ENCODE measurements around the gene CDC42EP2. TPM values are rescaled to one million over a fixed set of nuclear protein-coding genes. Genes with fewer than 3 reads are reported as not detected.

Gene CDC42EP2
- total RNA-seq (2016; rRNA removed; fragmentation: Illumina TruSeq; extraction: Trizol) (2.5 and 7.1 TPM in 2 replicates), polyA plus RNA-seq (2011; rRNA removed) (2.3 and 4.2 TPM in 2 replicates), polyA minus RNA-seq (2011; rRNA and poly(A)+ RNA removed; ENCODE audit: low replicate concordance) (29.3 and 50.7 TPM in 2 replicates), Bru-seq, nascent RNA (percentile 62 among the genes with signal in this experiment), BruChase-seq, experiment 1, labeled RNA remaining after a 6-hour chase (percentile 71 among the genes with signal in this experiment), BruChase-seq, experiment 2, labeled RNA remaining after a 2-hour chase (percentile 59 among the genes with signal in this experiment)
- total RNA-seq (2016; cell fraction: cytosol; rRNA removed; fragmentation: Illumina TruSeq; extraction: Trizol; ENCODE audit: low read depth) = 5.9 and 6.4 TPM in 2 replicates
- 4.5 and 5.9 TPM in 2 replicates for total RNA-seq (2016; cell fraction: insoluble cytoplasmic fraction; rRNA removed; fragmentation: Illumina TruSeq; extraction: Trizol)
- 10.1 and 10.2 TPM in 2 replicates for total RNA-seq (2016; cell fraction: membrane; rRNA removed; fragmentation: Illumina TruSeq; extraction: Trizol)
- 4.2 and 5.2 TPM in 2 replicates for total RNA-seq (2016; cell fraction: nucleus; rRNA removed; fragmentation: Illumina TruSeq; extraction: Trizol)
- 1.4 and 1.9 TPM in 2 replicates for polyA plus RNA-seq (2011; cell fraction: cytosol; rRNA removed)
- polyA plus RNA-seq (2011; cell fraction: nucleus; rRNA removed) = 8.3 and 9.7 TPM in 2 replicates
- 3.4 and 7.2 TPM in 2 replicates for polyA plus RNA-seq (2012)
- 2.1 and 2.6 TPM in 2 replicates for polyA plus RNA-seq (2016; cell fraction: cytosol; fragmentation: Illumina TruSeq; extraction: Trizol; ENCODE audit: low read depth)
- polyA plus RNA-seq (2016; cell fraction: insoluble cytoplasmic fraction; fragmentation: Illumina TruSeq; extraction: Trizol; ENCODE audit: low read depth) = 3.3 and 4.5 TPM in 2 replicates
- 4.0 TPM in 2 replicates for polyA plus RNA-seq (2016; cell fraction: membrane; fragmentation: Illumina TruSeq; extraction: Trizol; ENCODE audit: low read depth)
- polyA plus RNA-seq (2016; cell fraction: nucleus; fragmentation: Illumina TruSeq; extraction: Trizol; ENCODE audit: insufficient read depth, low read depth) = 5.6 and 6.7 TPM in 2 replicates
- 3.2 and 5.1 TPM in 2 replicates for polyA minus RNA-seq (2011; cell fraction: cytosol; rRNA and poly(A)+ RNA removed)
- polyA minus RNA-seq (2011; cell fraction: nucleus; rRNA and poly(A)+ RNA removed) = 15.8 and 18.4 TPM in 2 replicates
- long read RNA-seq, experiment 1, transcript CDC42EP2-201 (2 exons, 2,023 nt) = major isoform, 26 of 27 reads
- long read RNA-seq, experiment 1, partial matches to known transcripts = 0 of 27 reads
- long read RNA-seq, experiment 1, other reads (novel, unspliced or antisense) = 1 of 27 reads
- long read RNA-seq, experiment 2, transcript CDC42EP2-201 (2 exons, 2,023 nt) = major isoform, 47 of 62 reads
- long read RNA-seq, experiment 2, partial matches to known transcripts = 0 of 62 reads
- long read RNA-seq, experiment 2, other reads (novel, unspliced or antisense) = 15 of 62 reads

- POLR2A ChIA-PET = interaction anchor here (0.6 to 5.5 kb wide), 21 partner anchors 8 to 193 kb away, joined by 3 to 114 read pairs (median 7); partner anchors contain the start of genes DPF2, FAU, MRPL49 and NEAT1
- Histone ChIP-seq H3K9ac (ENCODE audit: insufficient read depth, low read depth, low read length) (peak within 1 kb of the TSS; percentile 75), H2AFZ (ENCODE audit: low read length) (no peak within 1 kb of the TSS), H3K79me2 (ENCODE audit: insufficient read depth, low read length) (peaks cover 31% of the 10 kb centered on the region), H3K4me1 (ENCODE audit: insufficient read depth, low read length) (peaks cover 64% of the 10 kb centered on the region), H4K20me1 (ENCODE audit: insufficient read depth, low read length) (peaks cover 19% of the 10 kb centered on the region; the same call in 1 of the 2 replicates), H3K4me3 (replicated peaks in 1 of 3; ENCODE audit: insufficient read depth in 1 of 3, low read depth in 2 of 3, low read length in 3 of 3) (peak within 1 kb of the TSS; percentile 88 to 100 (median 95)), H3K36me3 (replicated peaks in 1 of 2; ENCODE audit: control insufficient read depth in 1 of 2, insufficient read depth in 2 of 2, low read length in 2 of 2) (0 out of 5 replicates have a peak, but pooled peaks cover 0 to 3% of the 10 kb centered on the region in 2 experiments), H3K27ac (ENCODE audit: extremely low read length, insufficient read depth, low read length) (peak within 1 kb of the TSS; percentile 77), H3K27me3 (ENCODE audit: control insufficient read depth in 1 of 2, insufficient read depth in 2 of 2, low read length in 2 of 2) (no peaks in the 10 kb centered on the region), H3K4me2 (ENCODE audit: low read depth, low read length) (peak within 1 kb of the TSS; percentile 88), H3K9me3 (ENCODE audit: low read length) (no peaks in the 10 kb centered on the region)
- in situ Hi-C loops (cut with HindIII; ENCODE audit: extremely low pct_ligation_motif_present, low pct_unique_long_range_greater_than_20kb) = loop anchor here (5.0 kb wide), 1 partner anchor 37 kb away; no protein-coding TSS in a partner anchor
- BruUV-seq (replicated peaks) = no TSS peak
- ATAC-seq (peak; percentile 89), DNase-seq (ENCODE audit: low spot score) (peak; percentile 74), FAIRE-seq (no peak)
- WGBS (ENCODE audit: low lambda C conversion rate) = 0% methylated on average over 32 of the region's 74 CpGs
- intact Hi-C loops (cut with micrococcal nuclease; ENCODE audit: unreplicated experiment) = loop anchor here (1.0 kb wide), 3 partner anchors 8 to 39 kb away; no protein-coding TSS in a partner anchor
- CTCF ChIA-PET (ENCODE audit: low intra/inter-chr PET ratio, low total read pairs) = interaction anchor here (0.9 to 4.6 kb wide), 6 partner anchors 8 to 110 kb away, joined by 3 to 139 read pairs (median 7); no protein-coding TSS in a partner anchor
- 0 out of 2 replicates have a peak, but pooled peaks have one; percentile 22 for TF ChIP-seq FOXP4 (CRISPR knock-in tag; IDR thresholded peaks at IDR 0.05)
- peak; percentile 64 for TF ChIP-seq GABPB1 (CRISPR knock-in tag; IDR thresholded peaks at IDR 0.05)
- no peak for TF ChIP-seq MTF1 (CRISPR knock-in tag; IDR thresholded peaks at IDR 0.05)
- no peak for TF ChIP-seq TOE1 (CRISPR knock-in tag; IDR thresholded peaks at IDR 0.05)
- no peak for TF ChIP-seq KDM5A (IDR thresholded peaks at IDR 0.05; ENCODE audit: borderline replicate concordance, low read length)
- no peak for TF ChIP-seq ZNF704 (CRISPR knock-in tag; IDR thresholded peaks at IDR 0.05; ENCODE audit: borderline replicate concordance)
- TF ChIP-seq IRF1 (CRISPR knock-in tag; IDR thresholded peaks at IDR 0.05; ENCODE audit: low read depth) = no peak
- no peak for TF ChIP-seq ZNF460 (CRISPR knock-in tag; IDR thresholded peaks at IDR 0.05; ENCODE audit: borderline replicate concordance)
- TF ChIP-seq TRAFD1 (CRISPR knock-in tag; IDR thresholded peaks at IDR 0.05; ENCODE audit: borderline replicate concordance) = no peak
- TF ChIP-seq NR2C2 (CRISPR knock-in tag; IDR thresholded peaks at IDR 0.05; ENCODE audit: borderline replicate concordance) = no peak
Measured at GRCh38 chr11:65314501-65315203, at the start of gene CDC42EP2. Gene CDC42EP2 (plus strand): TSS chr11:65314866. CDS start chr11:65320899, 6,033 bp downstream.
